ENCODE data around the gene ASIC2.
"Not testable (repeated sequence)": the region's sequence is repeated elsewhere in the genome, so short reads cannot be mapped to it uniquely, and the experiment has no call there.

The ASIC2 gene

GRCh38 chr17:32995416-32996045, 297.6 kb downstream of the ASIC2 start:
- in situ Hi-C loops (cut with HindIII; ENCODE audit: low sequenced_read_pairs) = no loop called here

- in situ Hi-C loops (cut with HindIII; ENCODE audit: low sequenced_read_pairs) = no loop called here
Observed at GRCh38 chr17:32993977-32994376, 299.1 kb downstream of the ASIC2 start.

- in situ Hi-C loops (cut with HindIII; ENCODE audit: low sequenced_read_pairs) = no loop called here
Observed at GRCh38 chr17:32992321-32993033, 300.6 kb downstream of the ASIC2 start.

GRCh38 chr17:32988481-32989101, 304.5 kb downstream of the ASIC2 start:
- in situ Hi-C loops (cut with HindIII; ENCODE audit: low sequenced_read_pairs) = no loop called here

GRCh38 chr17:32987868-32988267, 305.2 kb downstream of the ASIC2 start:
- in situ Hi-C loops (cut with HindIII; ENCODE audit: low sequenced_read_pairs) = not testable (repeated sequence)

- in situ Hi-C loops (cut with HindIII; ENCODE audit: low sequenced_read_pairs) = not testable (repeated sequence)
Observed at GRCh38 chr17:32987453-32987805, 305.7 kb downstream of the ASIC2 start.

GRCh38 chr17:32985050-32985756, 307.9 kb downstream of the ASIC2 start:
- in situ Hi-C loops (cut with HindIII; ENCODE audit: low sequenced_read_pairs) = no loop called here

GRCh38 chr17:32981611-32982010, 311.5 kb downstream of the ASIC2 start:
- in situ Hi-C loops (cut with HindIII; ENCODE audit: low sequenced_read_pairs) = not testable (repeated sequence)

GRCh38 chr17:32980230-32980629, 312.9 kb downstream of the ASIC2 start:
- in situ Hi-C loops (cut with HindIII; ENCODE audit: low sequenced_read_pairs) = no loop called here

- in situ Hi-C loops (cut with HindIII; ENCODE audit: low sequenced_read_pairs) = no loop called here
Observed at GRCh38 chr17:32976605-32977004, 316.5 kb downstream of the ASIC2 start.

GRCh38 chr17:32976131-32976530, 317.0 kb downstream of the ASIC2 start:
- in situ Hi-C loops (cut with HindIII; ENCODE audit: low sequenced_read_pairs) = no loop called here

GRCh38 chr17:32971171-32971570, 321.9 kb downstream of the ASIC2 start:
- in situ Hi-C loops (cut with HindIII; ENCODE audit: low sequenced_read_pairs) = no loop called here

- in situ Hi-C loops (cut with HindIII; ENCODE audit: low sequenced_read_pairs) = no loop called here
Observed at GRCh38 chr17:32970281-32970680, 322.8 kb downstream of the ASIC2 start.

- in situ Hi-C loops (cut with HindIII; ENCODE audit: low sequenced_read_pairs) = not testable (repeated sequence)
Observed at GRCh38 chr17:32969231-32969630, 323.9 kb downstream of the ASIC2 start.

- in situ Hi-C loops (cut with HindIII; ENCODE audit: low sequenced_read_pairs) = no loop called here
Observed at GRCh38 chr17:32964541-32964940, 328.6 kb downstream of the ASIC2 start.

All from DLD1 (cell line).